GM18502 (cell line): ENCODE measurements around the gene AAK1.
A peak's percentile ranks its signal among the peaks of the same experiment; 100 is the strongest.
"Not testable (repeated sequence)": the region's sequence is repeated elsewhere in the genome, so short reads cannot be mapped to it uniquely, and the experiment has no call there.

ENCODE experiments used
- ATAC-seq: cut with Tn5 transposase; IDR thresholded peaks from one replicate; pipeline ENCODE4 v1.9.1; 2021; ENCODE audit warnings: mild to moderate bottlenecking; ENCODE audit not compliant: unreplicated experiment, poor library complexity

The AAK1 gene

GRCh38 chr2:69579536-69579935, 64.0 kb downstream of the AAK1 start:
- no peak for ATAC-seq

- no peak for ATAC-seq
These were observed 65.4 kb downstream of the AAK1 start for GRCh38 chr2:69578198-69578540.

DNA sequence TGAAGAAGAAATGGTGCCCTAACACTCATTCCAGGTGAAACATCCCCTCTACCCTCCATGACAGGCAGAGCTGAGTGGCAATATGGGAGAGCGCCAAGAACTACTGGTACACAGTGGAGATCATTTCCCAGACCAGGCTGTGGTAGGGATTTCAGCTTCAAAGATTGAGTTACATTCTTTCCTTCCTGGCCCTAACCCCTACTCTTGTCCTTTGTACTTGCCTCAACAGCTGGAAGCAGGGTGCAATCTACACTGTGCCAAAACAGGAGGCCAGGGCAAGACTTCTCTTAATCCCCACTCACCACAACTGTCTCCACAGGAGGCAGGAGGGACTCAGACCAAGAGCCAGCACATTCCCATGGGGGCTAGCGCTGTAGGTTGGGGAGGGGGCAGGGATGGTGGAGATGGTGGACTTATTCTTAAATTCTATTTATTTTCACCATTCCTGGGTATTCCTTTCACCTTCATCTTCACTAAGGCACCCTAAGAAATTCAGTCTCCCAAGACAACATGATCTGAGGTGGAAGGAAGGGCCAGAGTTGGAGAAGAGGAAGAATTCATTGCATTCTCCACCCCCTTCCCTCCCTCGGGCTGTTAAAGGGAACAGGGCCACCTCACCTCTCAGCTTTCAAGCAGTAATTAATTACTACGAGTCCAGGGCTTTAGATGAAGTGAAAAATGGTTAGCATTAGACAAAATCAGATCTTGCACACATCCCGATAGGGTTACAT, 65.9 kb downstream of the AAK1 start:
- no peak for ATAC-seq

GRCh38 chr2:69576880-69577279, 66.7 kb downstream of the AAK1 start:
- ATAC-seq = no peak

- ATAC-seq = no peak
These were observed 67.6 kb downstream of the AAK1 start for GRCh38 chr2:69575926-69576325.

DNA sequence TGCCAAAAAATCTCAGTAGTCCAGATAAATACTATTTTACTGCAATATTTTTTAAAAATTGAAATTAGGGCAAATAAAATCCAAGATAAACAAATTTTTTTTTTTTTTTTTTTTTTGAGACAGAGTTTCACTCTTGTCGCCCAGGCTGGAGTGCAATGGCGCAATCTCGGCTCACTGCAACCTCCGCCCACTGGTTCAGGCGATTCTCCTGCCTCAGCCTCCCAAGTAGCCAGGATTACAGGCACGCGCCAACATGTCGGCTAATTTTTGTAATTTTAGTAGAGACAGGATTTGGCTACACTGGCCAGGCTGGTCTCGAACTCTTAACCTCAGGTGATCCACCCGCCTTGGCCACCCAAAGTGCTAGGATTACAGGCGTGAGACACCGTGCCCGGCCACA, 68.2 kb downstream of the AAK1 start:
- not testable (repeated sequence) for ATAC-seq

DNA sequence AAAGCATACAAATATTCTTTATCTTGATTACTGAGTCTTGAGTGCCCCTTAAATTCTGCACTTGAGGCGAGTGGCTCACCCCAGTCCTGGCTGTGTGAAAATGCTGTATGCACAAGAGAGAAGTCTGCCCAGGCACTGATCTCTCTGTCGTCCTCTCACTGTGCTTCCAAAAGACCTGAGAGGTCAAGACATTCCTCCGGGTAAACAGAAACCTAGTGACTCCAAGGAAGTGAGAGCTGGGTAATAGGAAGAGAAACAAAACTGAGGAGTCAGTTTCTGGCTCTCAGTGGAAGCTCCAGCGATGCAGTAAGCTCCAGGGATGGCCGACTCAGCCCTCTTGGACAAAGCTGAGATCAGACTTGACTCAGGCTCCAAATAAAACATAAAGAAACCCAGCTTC, 70.9 kb downstream of the AAK1 start:
- ATAC-seq = no peak

GRCh38 chr2:69571189-69571588, 72.3 kb downstream of the AAK1 start:
- no peak for ATAC-seq

- ATAC-seq = no peak
These were observed 73.1 kb downstream of the AAK1 start for GRCh38 chr2:69570474-69570873.

DNA sequence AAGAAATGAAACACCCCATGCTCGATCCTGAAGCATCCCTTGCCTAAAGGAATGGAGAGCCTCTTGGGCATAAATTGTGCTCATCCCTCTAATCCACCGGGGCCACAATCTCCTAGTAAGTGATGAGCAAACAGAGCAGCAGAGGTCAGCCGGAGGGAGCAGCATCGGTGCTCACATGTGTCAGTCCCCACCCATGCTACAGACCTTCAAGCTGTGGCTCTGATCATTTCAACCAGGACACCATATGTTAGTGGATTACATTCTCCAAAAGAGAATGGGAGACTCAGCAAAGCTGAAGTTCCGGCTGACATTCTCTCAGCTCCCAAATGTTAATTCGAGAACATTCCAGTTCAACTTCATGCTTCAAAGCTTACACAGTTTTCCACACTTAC, 75.6 kb downstream of the AAK1 start:
- ATAC-seq = no peak

GRCh38 chr2:69567157-69567908, 76.2 kb downstream of the AAK1 start:
- ATAC-seq = no peak

DNA sequence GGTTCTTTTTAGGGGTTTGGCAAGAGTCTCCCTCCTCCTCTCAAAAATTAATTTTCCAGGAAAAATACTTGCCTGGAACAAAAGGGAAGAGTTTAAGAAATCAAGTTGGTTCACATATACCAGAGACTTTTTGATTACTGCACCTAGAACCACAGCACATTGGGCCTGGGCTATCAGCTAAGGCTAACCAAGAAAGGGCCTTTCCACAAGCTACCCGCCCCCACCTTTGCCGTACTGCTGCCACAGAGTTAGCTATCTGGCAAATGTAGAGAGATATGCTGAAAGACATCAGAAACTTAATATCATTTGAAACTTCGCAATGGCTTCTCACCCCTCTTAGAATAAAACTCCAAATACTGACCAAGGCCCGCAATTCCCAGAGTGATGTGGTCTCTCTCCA, 76.9 kb downstream of the AAK1 start:
- ATAC-seq = no peak

GRCh38 chr2:69565431-69565839, 78.1 kb downstream of the AAK1 start:
- peak; percentile 54 for ATAC-seq

GRCh38 chr2:69564604-69565003, 78.9 kb downstream of the AAK1 start:
- no peak for ATAC-seq

DNA sequence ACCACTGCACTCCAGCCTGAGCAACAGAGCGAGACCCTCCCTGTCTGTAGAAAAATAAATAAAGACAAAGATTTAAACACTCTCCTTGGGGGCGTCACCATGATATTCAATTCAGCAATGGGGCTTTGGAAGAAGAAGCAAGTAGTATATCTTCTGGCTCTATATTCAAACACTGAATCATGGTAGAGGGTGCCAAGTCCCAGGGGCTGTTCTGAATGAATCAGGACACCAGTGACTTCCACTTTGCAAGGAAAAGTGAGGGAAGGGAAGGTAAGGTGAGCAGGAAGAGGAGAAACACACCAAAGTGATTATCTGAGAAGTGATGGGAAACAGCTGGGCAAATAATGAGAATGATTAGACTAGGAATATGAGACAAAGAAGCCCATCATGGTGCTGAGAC, 80.5 kb downstream of the AAK1 start:
- ATAC-seq = no peak

- ATAC-seq = no peak
These were observed 82.4 kb downstream of the AAK1 start for GRCh38 chr2:69561101-69561500.

GRCh38 chr2:69560147-69560482, 83.4 kb downstream of the AAK1 start:
- ATAC-seq = no peak

GRCh38 chr2:69559442-69560146, 83.9 kb downstream of the AAK1 start:
- no peak for ATAC-seq

- ATAC-seq = no peak
These were observed 87.5 kb downstream of the AAK1 start for GRCh38 chr2:69556008-69556407.

DNA sequence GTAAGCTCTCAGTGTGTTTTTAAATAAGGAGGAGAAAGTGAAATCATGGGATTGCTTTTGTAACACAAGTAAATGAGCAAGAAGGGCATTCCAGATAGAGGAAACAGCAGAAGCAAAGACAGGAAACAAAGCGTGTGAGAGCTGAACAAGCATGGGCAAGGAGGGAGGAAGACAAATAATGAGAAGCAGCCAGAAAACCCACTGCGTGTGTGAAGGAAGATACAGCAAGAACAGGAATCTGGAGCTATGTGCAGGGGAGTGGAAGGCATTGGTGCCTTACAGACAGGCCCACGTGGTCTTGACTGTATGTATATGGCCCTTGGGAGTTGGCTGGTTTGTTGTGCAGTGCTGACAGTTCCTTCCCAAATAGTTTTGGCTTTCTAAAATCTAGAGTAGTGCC, 88.6 kb downstream of the AAK1 start:
- ATAC-seq = peak; percentile 64

DNA sequence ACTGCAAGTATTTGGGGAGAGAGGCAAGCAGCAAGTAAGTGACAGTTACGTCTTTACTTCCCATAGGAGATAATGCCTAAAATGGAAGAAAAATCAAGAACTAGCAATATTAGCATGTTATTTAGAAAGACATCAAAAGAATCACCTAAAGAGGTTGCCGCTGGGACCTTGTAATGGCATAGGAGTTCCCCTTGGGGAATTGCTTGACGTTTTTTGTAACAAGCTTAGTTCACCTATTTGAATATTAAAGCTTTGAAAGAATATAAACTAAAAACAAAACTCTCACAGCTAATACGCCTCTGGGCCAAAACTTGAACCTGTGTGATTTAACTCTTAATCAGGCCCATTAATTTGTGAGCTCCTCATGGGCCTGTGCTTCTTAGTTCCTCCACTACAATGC, 89.0 kb downstream of the AAK1 start:
- ATAC-seq = peak; percentile 12

GRCh38 chr2:69553991-69554390, 89.5 kb downstream of the AAK1 start:
- no peak for ATAC-seq
